GM23248 (cell line): ENCODE data around the gene SEPHS1. TPM values are rescaled to one million over a fixed set of nuclear protein-coding genes. Genes with fewer than 3 reads are reported as not detected.

ENCODE experiments used
- DNase-seq: peaks from one replicate; pipeline ENCODE4 v3.0.0-alpha.2; 2015
- H2AFZ ChIP-seq: fragments of 200-600 bp; sonication (generic); 2 replicates; pipeline ENCODE4 v1.6.1; 2016; ENCODE audit warnings: antibody characterized with exemption
- H3F3A ChIP-seq: fragments of 200-600 bp; sonication (generic); 2 replicates; pipeline ENCODE4 v1.6.1; 2016; ENCODE audit warnings: mild to moderate bottlenecking, antibody characterized with exemption, mixed run types; ENCODE audit not compliant: insufficient read depth
- H3K27ac ChIP-seq: fragments of 200-600 bp; sonication (generic); 2 replicates; pipeline ENCODE4 v1.5.1; 2016; ENCODE audit warnings: mild to moderate bottlenecking
- H3K27me3 ChIP-seq: fragments of 200-600 bp; sonication (generic); replicated peaks from 2 replicates; pipeline ENCODE4 v1.6.1; 2016; ENCODE audit warnings: mild to moderate bottlenecking; ENCODE audit not compliant: insufficient read depth
- H3K36me3 ChIP-seq: fragments of 200-600 bp; sonication (generic); 2 replicates; pipeline ENCODE4 v1.6.1; 2016; ENCODE audit warnings: low read depth, mild to moderate bottlenecking
- H3K4me1 ChIP-seq: fragments of 200-600 bp; sonication (generic); 2 replicates; pipeline ENCODE4 v1.6.1; 2016; ENCODE audit warnings: mild to moderate bottlenecking; ENCODE audit not compliant: insufficient read depth
- H3K4me2 ChIP-seq: fragments of 200-600 bp; sonication (generic); one replicate; pipeline ENCODE4 v1.6.1; 2016; ENCODE audit warnings: mild to moderate bottlenecking; ENCODE audit not compliant: unreplicated experiment
- H3K4me3 ChIP-seq: fragments of 200-600 bp; sonication (generic); 2 replicates; pipeline ENCODE4 v1.5.1; 2016; ENCODE audit warnings: mild to moderate bottlenecking
- H3K79me2 ChIP-seq: fragments of 200-600 bp; sonication (generic); 2 replicates; pipeline ENCODE4 v1.6.1; 2016; ENCODE audit warnings: mild to moderate bottlenecking; ENCODE audit not compliant: insufficient read depth
- H3K9ac ChIP-seq: fragments of 200-600 bp; sonication (generic); 2 replicates; pipeline ENCODE4 v1.6.1; 2016; ENCODE audit warnings: mild to moderate bottlenecking
- H3K9me2 ChIP-seq: fragments of 200-600 bp; sonication (generic); 2 replicates; pipeline ENCODE4 v1.6.1; 2016; ENCODE audit warnings: mixed run types, mild to moderate bottlenecking, moderate library complexity; ENCODE audit not compliant: insufficient read depth
- H3K9me3 ChIP-seq: fragments of 200-600 bp; sonication (generic); one replicate; pipeline ENCODE4 v1.6.1; 2017; ENCODE audit warnings: low read depth
- H4K20me1 ChIP-seq: fragments of 200-600 bp; sonication (generic); 2 replicates; pipeline ENCODE4 v1.6.0; 2016; ENCODE audit not compliant: insufficient read depth
- EZH2 ChIP-seq: fragments of 200-600 bp; sonication (generic); IDR thresholded peaks from 2 replicates; pipeline ENCODE4 v1.6.1; 2018; ENCODE audit warnings: antibody characterized with exemption, mild to moderate bottlenecking; ENCODE audit not compliant: insufficient read depth, poor library complexity, severe bottlenecking
- EZH2phosphoT487 ChIP-seq: fragments of 200-600 bp; sonication (generic); IDR thresholded peaks from 2 replicates; pipeline ENCODE4 v1.6.1; 2018; ENCODE audit warnings: antibody characterized with exemption, moderate library complexity, mild to moderate bottlenecking, low read depth; ENCODE audit not compliant: insufficient read depth
- WGBS, 2 experiments: methylation state at CpG; one replicate each; pipeline ENCODE4 v1.1.6; 2015 to 2017; ENCODE audit warnings: low lambda C conversion rate in 2 of 2, low coverage in 1 of 2; ENCODE audit errors: missing lambda C conversion rate in 2 of 2; 5-methylcytosine and 5-hydroxymethylcytosine counted together
- in situ Hi-C: fragments of 300-500 bp; cut with MboI; formaldehyde crosslinking; loops from 2 replicates; pipeline ENCODE4 v1.15.0; 2020
- polyA plus RNA-seq: library from polyadenylated mRNA; unstranded; fragments of >200 nt; fragmentation: Nextera tagmentation; extraction: Ambion mirVana; gene quantifications from 2 replicates; pipeline ENCODE4 v1.2.1, GENCODE V29; 2016
- total RNA-seq: library from RNA; depleted of rRNA; stranded (reverse); fragments of >200 nt; shearing (Covaris generic); gene quantifications from 2 replicates; pipeline ENCODE4 v1.2.3, GENCODE V29; 2014

SEPHS1 gene
- total and polyA plus RNA-seq, 2 experiments from 2014 or later = 16.6 to 35.0 TPM

- no peak overlapping the region for H3K4me2 ChIP-seq
Measured at GRCh38 chr10:13272164-13272571, 75.9 kb downstream of the SEPHS1 start.

GRCh38 chr10:13271552-13272163 lies 76.4 kb downstream of the SEPHS1 start:
- Histone ChIP-seq H2AFZ (peak overlapping the region; percentile 13; the same call in 1 of the 2 replicates), H3K4me2 (no peak overlapping the region), H3K9me3 (no peaks in the 10 kb centered on the region), H3K4me1 (0 out of 2 replicates have a peak, but pooled peaks cover 8% of the 10 kb centered on the region), H3K9me2 (no peaks in the 10 kb centered on the region), H3K27ac (no peak overlapping the region), H3K36me3 (no peaks in the 10 kb centered on the region), H3K9ac (no peak overlapping the region), H3K79me2 (no peaks in the 10 kb centered on the region), H3K27me3 (no peaks in the 10 kb centered on the region; the same call in 1 of the 2 replicates), H3F3A (peaks cover 3% of the 10 kb centered on the region; the same call in 1 of the 2 replicates), H4K20me1 (no peaks in the 10 kb centered on the region), H3K4me3 (no peak overlapping the region)
- DNase-seq = peak; percentile 19
- TF ChIP-seq EZH2phosphoT487 = no peak
- TF ChIP-seq EZH2 = no peak
- in situ Hi-C loops = no loop called here
- 47 to 54% methylated on average over 14 of the region's 14 CpGs for WGBS, 2 experiments

More at GRCh38 chr10:13272164-13272571, 75.9 kb downstream of the SEPHS1 start:
- peaks cover 3% of the 10 kb centered on the region; the same call in 1 of the 2 replicates for H3F3A ChIP-seq
- H3K79me2 ChIP-seq = no peaks in the 10 kb centered on the region
- no peak for TF ChIP-seq EZH2phosphoT487
- TF ChIP-seq EZH2 = no peak
- H4K20me1 ChIP-seq = no peaks in the 10 kb centered on the region
- no peaks in the 10 kb centered on the region for H3K9me3 ChIP-seq
- H3K4me1 ChIP-seq = 0 out of 2 replicates have a peak, but pooled peaks cover 8% of the 10 kb centered on the region
- DNase-seq = peak; percentile 56
- H3K4me3 ChIP-seq = no peak overlapping the region
- H3K36me3 ChIP-seq = no peaks in the 10 kb centered on the region
- no peak overlapping the region for H3K9ac ChIP-seq
- no peaks in the 10 kb centered on the region; the same call in 1 of the 2 replicates for H3K27me3 ChIP-seq
- no peaks in the 10 kb centered on the region for H3K9me2 ChIP-seq
- WGBS, 2 experiments = 21 to 24% methylated on average over 12 of the region's 12 CpGs
- peak overlapping the region; percentile 13; the same call in 1 of the 2 replicates for H2AFZ ChIP-seq
- H3K27ac ChIP-seq = no peak overlapping the region
- in situ Hi-C loops = no loop called here

- Histone ChIP-seq H3K9me2 (no peaks in the 10 kb centered on the region), H2AFZ (peak overlapping the region; percentile 12; the same call in 1 of the 2 replicates)
- TF ChIP-seq EZH2 (no peak), EZH2phosphoT487 (no peak)
Measured at GRCh38 chr10:13270877-13271551, 77.1 kb downstream of the SEPHS1 start.

GRCh38 chr10:13268841-13269240 lies 79.3 kb downstream of the SEPHS1 start:
- no peak overlapping the region for H3K4me2 ChIP-seq
- DNase-seq = no peak
- WGBS, 2 experiments = 30 to 31% methylated on average over 3 of the region's 3 CpGs
- H3K27me3 ChIP-seq = no peaks in the 10 kb centered on the region; the same call in 1 of the 2 replicates
- no peaks in the 10 kb centered on the region for H4K20me1 ChIP-seq
- no peak overlapping the region for H2AFZ ChIP-seq
- H3F3A ChIP-seq = peaks cover 3% of the 10 kb centered on the region; the same call in 1 of the 2 replicates
- H3K79me2 ChIP-seq = no peaks in the 10 kb centered on the region
- no peaks in the 10 kb centered on the region for H3K9me3 ChIP-seq
- H3K9ac ChIP-seq = no peak overlapping the region
- in situ Hi-C loops = no loop called here
- H3K4me1 ChIP-seq = 0 out of 2 replicates have a peak, but pooled peaks cover 8% of the 10 kb centered on the region
- no peak overlapping the region for H3K4me3 ChIP-seq
- no peaks in the 10 kb centered on the region for H3K9me2 ChIP-seq
- TF ChIP-seq EZH2phosphoT487 (no peak), EZH2 (no peak)
- H3K36me3 ChIP-seq = no peaks in the 10 kb centered on the region
- no peak overlapping the region for H3K27ac ChIP-seq

More at GRCh38 chr10:13270877-13271551, 77.1 kb downstream of the SEPHS1 start:
- Histone ChIP-seq H3K4me1 (0 out of 2 replicates have a peak, but pooled peaks cover 8% of the 10 kb centered on the region), H4K20me1 (no peaks in the 10 kb centered on the region), H3K79me2 (no peaks in the 10 kb centered on the region), H3K9ac (no peak overlapping the region), H3K36me3 (no peaks in the 10 kb centered on the region), H3K4me2 (no peak overlapping the region), H3K4me3 (no peak overlapping the region), H3K27me3 (no peaks in the 10 kb centered on the region; the same call in 1 of the 2 replicates), H3K27ac (no peak overlapping the region), H3K9me3 (no peaks in the 10 kb centered on the region), H3F3A (peaks cover 3% of the 10 kb centered on the region; the same call in 1 of the 2 replicates)
- in situ Hi-C loops = no loop called here
- WGBS, 2 experiments = 37% methylated on average over 9 of the region's 9 CpGs
- DNase-seq = peak; percentile 78
